Measurements from ENCODE around the gene ALK.

ALK gene

DNA sequence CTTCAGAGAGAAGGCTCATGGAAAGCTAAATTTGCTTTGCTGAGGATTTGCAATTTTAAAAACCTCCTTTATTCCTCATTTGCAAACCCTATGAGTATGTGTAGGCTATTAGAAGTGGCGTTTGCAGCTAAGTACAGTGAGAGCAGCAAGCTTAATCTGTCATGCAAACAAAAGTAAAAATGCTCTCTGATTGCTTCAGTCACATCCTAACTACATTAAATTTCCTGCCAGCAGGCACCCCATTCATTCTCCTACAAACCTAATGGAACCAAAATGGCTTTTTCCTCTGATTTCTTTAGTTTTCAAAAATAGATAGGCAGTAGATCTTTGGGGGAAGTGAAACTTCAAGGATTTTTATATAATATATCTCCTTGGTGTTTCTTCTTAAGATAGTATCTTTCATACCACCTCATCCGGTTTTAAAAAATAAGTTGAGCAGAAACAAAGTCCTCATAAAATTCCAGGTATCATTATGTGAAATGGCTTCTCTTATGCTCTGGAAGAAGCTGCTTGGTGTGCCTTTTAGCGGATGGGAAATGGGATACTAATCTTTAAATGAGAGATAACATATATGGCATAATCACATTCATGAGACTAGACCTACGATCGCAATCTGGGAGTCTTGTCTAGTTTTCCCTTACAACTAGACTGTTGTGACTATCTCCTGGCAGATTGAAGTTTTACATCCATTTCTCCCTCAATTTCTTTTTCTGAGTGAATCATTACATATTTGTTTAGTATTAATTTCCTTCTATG lies 757.1 kb downstream of the ALK start:
- DNase-seq: no peak

DNA sequence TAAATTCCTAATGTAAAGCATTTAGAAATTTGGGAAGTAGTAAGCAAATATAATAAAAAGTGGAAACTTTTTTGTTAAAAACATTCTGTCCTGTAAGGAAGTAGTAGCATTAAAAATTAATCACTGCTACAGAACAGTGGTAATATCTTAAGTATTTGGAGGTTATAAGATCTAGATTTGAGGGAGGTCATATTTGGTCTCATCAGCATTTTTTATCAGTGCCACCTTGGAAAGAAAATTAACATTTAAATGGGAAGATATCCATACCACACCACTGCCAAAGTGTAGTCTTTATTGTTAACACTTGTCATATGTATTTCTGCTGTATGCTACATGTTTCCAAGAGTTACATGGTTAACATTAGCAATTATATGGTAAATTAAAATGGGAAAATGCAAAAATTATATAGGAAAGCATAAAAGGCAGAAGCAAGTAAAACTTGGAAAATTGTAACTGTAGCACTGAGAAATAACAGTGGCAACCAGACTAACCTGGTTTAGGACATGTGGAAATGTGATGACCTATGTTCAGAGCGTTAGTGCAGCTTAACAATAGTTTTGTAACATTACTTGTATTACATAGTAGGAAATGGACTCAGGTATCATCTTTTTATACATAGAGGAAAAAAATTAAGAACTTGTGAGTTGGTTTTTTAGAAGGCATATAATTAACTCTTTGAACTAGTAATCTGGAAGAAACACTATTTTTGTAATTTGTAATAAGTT lies 759.0 kb downstream of the ALK start:
- DNase-seq: no peak

DNA sequence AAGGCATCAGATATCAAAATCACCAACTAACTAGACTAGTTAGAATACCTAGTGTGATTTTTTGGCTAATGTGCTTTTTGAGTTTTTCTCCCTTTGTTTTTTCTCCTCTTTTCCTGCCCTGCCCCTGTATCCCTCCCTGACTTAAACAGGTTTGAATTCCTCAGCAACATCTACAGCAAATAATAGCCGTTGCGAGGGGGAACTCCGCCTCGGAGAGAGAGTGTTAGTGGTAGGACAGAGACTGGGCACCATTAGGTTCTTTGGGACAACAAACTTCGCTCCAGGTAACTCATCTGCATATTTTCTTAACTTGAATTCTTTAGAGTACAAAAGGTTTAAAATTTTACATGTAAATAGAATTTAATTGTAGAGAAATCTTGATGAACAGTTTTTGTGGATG lies 761.2 kb downstream of the ALK start:
- DNase-seq: no peak

DNA sequence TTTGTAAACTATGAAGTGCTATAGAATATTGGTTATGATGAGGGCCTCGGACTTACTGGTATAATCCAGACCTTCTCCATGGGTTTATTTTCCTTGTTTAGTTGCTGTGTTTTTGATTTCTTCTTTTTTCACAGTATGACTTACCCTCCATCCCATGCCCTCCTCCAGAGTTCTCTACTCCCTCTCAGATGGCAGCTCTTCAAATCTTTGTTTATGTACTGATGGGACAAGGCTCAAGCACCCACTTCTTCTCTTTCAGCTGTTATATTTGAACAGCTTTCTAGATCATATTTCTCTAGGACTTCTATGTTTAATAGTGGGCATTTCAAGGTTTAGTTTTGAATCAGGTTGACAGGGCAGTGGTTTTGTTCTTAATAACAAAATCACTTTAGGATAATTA lies 762.3 kb downstream of the ALK start:
- DNase-seq: no peak

DNA sequence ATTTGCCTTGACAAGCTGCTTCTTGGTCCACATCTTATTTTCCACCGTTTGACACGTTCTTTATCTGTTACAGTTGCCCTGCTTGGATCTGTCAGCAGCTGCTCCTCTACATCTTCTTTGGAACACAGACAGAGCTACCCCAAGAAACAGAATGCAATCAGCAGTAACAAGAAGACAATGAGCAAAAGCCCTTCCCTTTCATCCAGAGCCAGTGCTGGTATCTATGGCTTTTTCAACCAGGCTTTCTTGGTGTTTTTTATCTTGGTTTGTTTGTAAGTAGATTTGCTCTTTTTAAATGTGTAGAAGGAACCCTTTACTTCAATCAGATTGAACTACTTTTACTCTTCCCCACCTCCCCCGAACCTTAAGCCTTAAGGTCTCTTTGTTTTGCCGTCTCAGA lies 764.3 kb downstream of the ALK start:
- DNase-seq: no peak

DNA sequence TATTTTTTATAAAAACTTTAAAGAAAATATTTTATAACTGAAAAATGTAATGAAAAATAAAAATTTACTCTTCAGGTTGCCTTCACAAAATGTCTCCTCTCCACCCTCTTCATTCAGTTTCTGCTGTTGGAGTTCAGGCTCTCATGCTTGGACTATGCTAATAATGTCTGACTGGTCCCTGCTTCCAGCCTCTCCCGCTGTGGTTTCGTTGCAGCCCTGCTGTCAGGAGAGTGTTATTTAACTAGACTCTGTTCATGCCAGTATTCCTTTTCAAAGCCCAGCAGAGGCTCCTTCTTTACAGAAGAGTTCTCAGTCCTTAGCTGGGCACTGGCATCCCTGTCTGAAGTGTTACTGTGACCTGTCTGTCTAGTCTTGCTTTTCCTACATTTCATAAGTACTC lies 765.8 kb downstream of the ALK start:
- no peak for DNase-seq

DNA sequence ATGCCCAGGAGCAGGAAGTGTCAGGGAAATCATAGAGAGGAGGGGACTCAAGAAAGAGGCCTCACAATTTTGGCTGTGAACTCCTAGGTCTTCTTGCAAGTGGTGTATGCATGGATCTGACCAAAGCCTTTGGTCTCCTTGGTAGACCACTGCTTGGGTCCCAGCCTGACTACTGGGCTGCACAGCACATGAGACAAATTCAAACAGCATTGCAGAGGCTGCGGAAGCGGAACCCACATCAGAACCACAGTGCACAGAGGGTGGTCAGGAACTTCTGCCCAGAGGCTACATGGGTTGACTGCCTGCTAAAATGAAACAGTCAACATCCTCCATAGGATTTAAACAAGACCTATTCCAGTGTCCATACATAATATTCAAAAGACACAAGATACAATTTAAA lies 766.8 kb downstream of the ALK start:
- DNase-seq: no peak

DNA sequence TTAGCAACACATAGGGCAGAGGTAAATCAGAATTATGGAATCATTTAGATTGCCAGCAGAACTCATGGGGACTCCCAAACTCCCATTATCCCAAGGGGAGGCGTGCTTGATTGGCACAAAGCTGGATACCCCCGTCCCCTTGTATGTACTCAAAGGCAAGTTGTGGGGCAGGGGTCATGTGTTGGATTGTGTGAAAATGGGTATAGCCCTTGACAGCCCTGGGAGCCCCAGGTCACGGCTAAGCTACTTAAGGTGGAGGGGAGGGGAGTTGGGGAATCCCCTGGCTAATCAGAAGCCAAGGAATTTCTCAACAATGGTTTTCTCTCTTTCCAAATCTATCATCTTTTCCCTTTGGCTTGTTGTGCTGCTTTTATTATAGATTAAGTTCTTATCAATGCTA lies 773.4 kb downstream of the ALK start:
- DNase-seq: no peak

DNA sequence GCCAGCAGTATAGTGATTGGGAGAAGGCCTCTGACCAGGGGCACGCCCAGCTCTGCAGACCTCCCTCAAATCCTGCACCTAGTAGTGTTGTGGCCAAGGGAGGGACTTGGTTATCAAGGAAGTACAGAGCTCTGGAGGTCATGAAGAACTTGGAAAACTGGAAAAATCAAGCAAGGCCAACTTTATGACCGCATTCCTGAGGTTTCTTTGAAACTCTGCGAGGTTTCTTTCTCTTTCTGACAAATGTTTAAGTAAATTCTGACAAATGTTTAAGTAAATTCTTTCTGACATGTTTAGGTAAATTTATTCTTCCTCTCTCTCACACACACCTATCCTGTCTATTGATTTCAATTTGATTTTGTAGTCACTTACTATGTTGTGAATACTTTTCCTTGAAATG lies 775.2 kb downstream of the ALK start:
- no peak for DNase-seq

DNA sequence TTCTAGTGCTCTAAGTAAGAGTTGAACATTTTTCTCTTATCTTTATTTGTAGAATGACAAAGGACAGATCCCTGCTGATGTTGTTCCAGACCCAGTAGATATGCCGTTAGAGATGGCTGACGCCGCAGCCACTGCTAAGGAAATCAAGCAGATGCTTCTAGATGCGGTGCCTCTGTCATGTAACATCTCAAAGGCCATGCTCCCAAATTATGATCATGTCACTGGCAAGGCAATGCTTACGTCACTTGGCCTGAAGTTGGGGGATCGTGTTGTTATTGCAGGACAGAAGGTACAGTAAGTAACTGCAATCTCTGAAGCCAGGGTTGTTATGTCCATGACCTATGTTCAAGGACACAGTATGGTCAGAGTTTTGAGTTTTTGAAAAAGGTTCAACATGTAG lies 777.7 kb downstream of the ALK start:
- no peak for DNase-seq

All from NCI-H1105 (cell line).